CD14-positive monocyte (primary cell): ENCODE measurements around the gene CALR. TPM values are rescaled to one million over a fixed set of nuclear protein-coding genes. Genes with fewer than 3 reads are reported as not detected.

Experiments
- DNase-seq, 3 donors: peaks; one replicate each; pipeline ENCODE4 v3.0.0-alpha.2; 2011 to 2022
- H2AFZ ChIP-seq: 2 replicates; pipeline ENCODE4 v1.6.0; 2012; ENCODE audit warnings: mild to moderate bottlenecking, low read depth, low read length, inconsistent platforms; ENCODE audit not compliant: insufficient read depth, poor library complexity, severe bottlenecking
- H3K27ac ChIP-seq, 2 donors: 1 replicate in 1 of 2; 2 replicates in 1 of 2; pipeline ENCODE4 v1.5.1; 2012 to 2013; ENCODE audit warnings: low read length in 2 of 2, control low read depth in 1 of 2, inconsistent platforms in 1 of 2, low read depth in 1 of 2, mild to moderate bottlenecking in 1 of 2
- H3K27me3 ChIP-seq, 2 donors: one replicate each; pipeline versions ENCODE4 v1.6.0 to v1.6.1; 2011 to 2013; ENCODE audit warnings: low read length in 2 of 2; ENCODE audit not compliant: control insufficient read depth in 2 of 2, insufficient read depth in 2 of 2
- H3K36me3 ChIP-seq, 2 donors: replicated peaks in 1 of 2; 1 replicate in 1 of 2; 2 replicates in 1 of 2; pipeline versions ENCODE4 v1.5.1 to v1.6.1; 2012 to 2013; ENCODE audit warnings: low read length in 2 of 2, control low read depth in 1 of 2, inconsistent platforms in 1 of 2, mild to moderate bottlenecking in 1 of 2; ENCODE audit not compliant: insufficient read depth in 2 of 2, control insufficient read depth in 1 of 2
- H3K4me1 ChIP-seq, 2 donors: 1 replicate in 1 of 2; 2 replicates in 1 of 2; pipeline versions ENCODE4 v1.5.1 to v1.6.1; 2012 to 2013; ENCODE audit warnings: low read length in 2 of 2, control low read depth in 1 of 2, inconsistent platforms in 1 of 2, mild to moderate bottlenecking in 1 of 2, moderate library complexity in 1 of 2; ENCODE audit not compliant: insufficient read depth in 2 of 2, control insufficient read depth in 1 of 2
- H3K4me2 ChIP-seq: replicated peaks from 2 replicates; pipeline ENCODE3; 2012; ENCODE audit warnings: low read length, moderate library complexity, mild to moderate bottlenecking; ENCODE audit not compliant: poor library complexity, severe bottlenecking; ENCODE audit errors: extremely low read depth
- H3K4me3 ChIP-seq, 3 experiments: fragments of 200-600 bp in 1 of 3; sonication (generic) in 1 of 3; replicated peaks in 1 of 3; 1 replicate in 2 of 3; 2 replicates in 1 of 3; pipeline ENCODE4 v1.5.1; 2011 to 2013; ENCODE audit warnings: low read length in 3 of 3, mild to moderate bottlenecking in 3 of 3, control low read depth in 2 of 3, low read depth in 2 of 3, inconsistent platforms in 1 of 3, moderate library complexity in 1 of 3
- H3K79me2 ChIP-seq: 2 replicates; pipeline ENCODE4 v1.6.0; 2012; ENCODE audit warnings: mild to moderate bottlenecking, control low read depth, inconsistent platforms, low read length, moderate library complexity; ENCODE audit not compliant: insufficient read depth
- H3K9ac ChIP-seq: 2 replicates; pipeline ENCODE4 v1.6.0; 2017; ENCODE audit warnings: low read length, mild to moderate bottlenecking; ENCODE audit not compliant: insufficient read depth, poor library complexity, severe bottlenecking
- H3K9me3 ChIP-seq, 2 donors: replicated peaks in 1 of 2; 1 replicate in 1 of 2; 2 replicates in 1 of 2; pipeline versions ENCODE4 v1.5.1 to v1.6.1; 2012 to 2013; ENCODE audit warnings: low read length in 2 of 2, control low read depth in 1 of 2; ENCODE audit not compliant: control insufficient read depth in 1 of 2, insufficient read depth in 1 of 2
- H4K20me1 ChIP-seq: 2 replicates; pipeline ENCODE4 v1.6.0; 2012; ENCODE audit warnings: mild to moderate bottlenecking, low read length, control low read depth, moderate library complexity; ENCODE audit not compliant: insufficient read depth
- H3K27ac Mint-ChIP-seq, 7 donors: one replicate each; pipeline ENCODE4 v1.8.0; 2020; ENCODE audit warnings: mild to moderate bottlenecking in 7 of 7, mixed read lengths in 7 of 7, moderate library complexity in 6 of 7, inconsistent platforms in 2 of 7
- H3K27me3 Mint-ChIP-seq, 3 donors: one replicate each; pipeline ENCODE4 v1.8.0; 2021 to 2022; ENCODE audit warnings: low read depth in 3 of 3, mild to moderate bottlenecking in 3 of 3, mixed read lengths in 3 of 3, moderate library complexity in 3 of 3, inconsistent platforms in 1 of 3
- H3K36me3 Mint-ChIP-seq, 2 donors: one replicate each; pipeline ENCODE4 v1.8.0; 2020; ENCODE audit warnings: mixed read lengths in 2 of 2, inconsistent platforms in 1 of 2, mild to moderate bottlenecking in 1 of 2
- H3K4me1 Mint-ChIP-seq: one replicate; pipeline ENCODE4 v1.8.0; 2020; ENCODE audit warnings: mild to moderate bottlenecking, mixed read lengths
- H3K4me3 Mint-ChIP-seq, 2 donors: one replicate each; pipeline ENCODE4 v1.8.0; 2020; ENCODE audit warnings: mild to moderate bottlenecking in 2 of 2, mixed read lengths in 2 of 2, moderate library complexity in 1 of 2
- H3K9me3 Mint-ChIP-seq, 7 donors: one replicate each; pipeline ENCODE4 v1.8.0; 2020 to 2022; ENCODE audit warnings: mixed read lengths in 7 of 7, mild to moderate bottlenecking in 6 of 7, moderate library complexity in 6 of 7, inconsistent platforms in 2 of 7
- WGBS: methylation state at CpG from one replicate; pipeline ENCODE4 v1.1.5; 2013; ENCODE audit warnings: missing lambda C conversion rate; ENCODE audit not compliant: insufficient coverage; 5-methylcytosine and 5-hydroxymethylcytosine counted together
- intact Hi-C, 2 donors: fragments of 100-400 bp; cut with micrococcal nuclease; formaldehyde crosslinking; loops; one replicate each; pipeline versions ENCODE4 v1.15.0 to v1.15.1; 2023
- polyA plus RNA-seq, 3 donors: library from polyadenylated mRNA; depleted of rRNA in 1 of 3; unstranded in 2 of 3; stranded (reverse) in 1 of 3; fragments of 300-500 nt in 2 of 3; fragments of >200 nt in 1 of 3; fragmentation: Illumina TruSeq in 2 of 3; gene quantifications; 1 replicate in 2 of 3; 2 replicates in 1 of 3; pipeline ENCODE4 v1.2.3, GENCODE V29; 2012 to 2021
- TF ChIP-seq, protein P1 (sequence below): fragments of 200-600 bp; IDR thresholded peaks from one replicate; pipeline ENCODE4 v1.8.0; 2022; ENCODE audit warnings: antibody characterized with exemption, mild to moderate bottlenecking

The CALR gene
- polyA plus RNA-seq, 3 donors: 109 to 441 (median 133) TPM

DNA sequence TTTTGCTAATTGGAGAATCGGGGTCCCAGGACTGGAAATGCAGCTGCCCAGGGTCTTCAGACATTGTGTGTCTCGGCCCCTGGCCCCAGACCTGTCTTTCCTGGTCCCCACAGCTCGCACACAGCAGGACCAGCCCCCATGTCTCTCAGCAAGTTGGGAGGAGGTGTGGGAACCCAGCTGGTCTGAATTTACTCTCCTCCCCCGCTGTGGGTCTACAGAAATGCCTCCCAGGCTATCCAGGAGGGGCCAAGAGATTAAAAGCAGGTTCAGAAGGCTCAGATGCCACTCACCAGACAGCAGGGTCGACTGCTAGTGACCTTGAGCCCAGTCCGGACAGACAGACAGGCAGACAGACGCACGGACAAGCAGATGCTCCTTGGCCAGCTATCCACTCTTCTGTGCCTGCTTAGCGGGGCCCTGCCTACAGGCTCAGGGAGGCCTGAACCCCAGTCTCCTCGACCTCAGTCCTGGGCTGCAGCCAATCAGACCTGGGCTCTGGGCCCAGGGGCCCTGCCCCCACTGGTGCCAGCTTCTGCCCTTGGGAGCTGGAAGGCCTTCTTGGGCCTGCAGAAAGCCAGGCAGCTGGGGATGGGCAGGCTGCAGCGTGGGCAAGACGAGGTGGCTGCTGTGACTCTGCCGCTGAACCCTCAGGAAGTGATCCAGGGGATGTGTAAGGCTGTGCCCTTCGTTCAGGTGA lies 31.0 kb downstream of the CALR start, which contains the start of gene DAND5:
TSS of gene DAND5 (plus strand) at position 285 of the 697 bp plus-strand sequence. CDS start at position 370, 85 bp downstream.
- Histone ChIP-seq H3K27ac (no peak within 1 kb of the TSS), H3K9me3 (no peaks in the 10 kb centered on the region), H3K4me2 (no peak within 1 kb of the TSS), H4K20me1 (no peaks in the 10 kb centered on the region), H3K27me3 (no peaks in the 10 kb centered on the region), H3K4me1 (peaks cover 7 to 10% of the 10 kb centered on the region in 2 donors), H2AFZ (no peak within 1 kb of the TSS), H3K4me3 (no peak within 1 kb of the TSS), H3K36me3 (no peaks in the 10 kb centered on the region), H3K9ac (no peak within 1 kb of the TSS), H3K79me2 (no peaks in the 10 kb centered on the region)
- H3K9me3 Mint-ChIP-seq: peaks cover 0 to 2% (median 0%) of the 10 kb centered on the region in 7 donors
- intact Hi-C loops: loop anchor here in 1 of 2 donors (10.0 kb wide), 1 partner anchor 85 kb away; the partner anchor contains the start of genes DNASE2 and KLF1
- peaks cover 6% of the 10 kb centered on the region for H3K4me1 Mint-ChIP-seq
- peaks cover 0 to 3% (median 1%) of the 10 kb centered on the region in 3 donors for H3K27me3 Mint-ChIP-seq
- H3K27ac Mint-ChIP-seq: peak within 1 kb of the TSS in 1 of 7 donors; percentile 53
- H3K4me3 Mint-ChIP-seq: no peak within 1 kb of the TSS
- DNase-seq: no peak
- WGBS: 66% methylated on average over 14 of the region's 14 CpGs
- no peaks in the 10 kb centered on the region for H3K36me3 Mint-ChIP-seq
- TF ChIP-seq, protein P1, sequence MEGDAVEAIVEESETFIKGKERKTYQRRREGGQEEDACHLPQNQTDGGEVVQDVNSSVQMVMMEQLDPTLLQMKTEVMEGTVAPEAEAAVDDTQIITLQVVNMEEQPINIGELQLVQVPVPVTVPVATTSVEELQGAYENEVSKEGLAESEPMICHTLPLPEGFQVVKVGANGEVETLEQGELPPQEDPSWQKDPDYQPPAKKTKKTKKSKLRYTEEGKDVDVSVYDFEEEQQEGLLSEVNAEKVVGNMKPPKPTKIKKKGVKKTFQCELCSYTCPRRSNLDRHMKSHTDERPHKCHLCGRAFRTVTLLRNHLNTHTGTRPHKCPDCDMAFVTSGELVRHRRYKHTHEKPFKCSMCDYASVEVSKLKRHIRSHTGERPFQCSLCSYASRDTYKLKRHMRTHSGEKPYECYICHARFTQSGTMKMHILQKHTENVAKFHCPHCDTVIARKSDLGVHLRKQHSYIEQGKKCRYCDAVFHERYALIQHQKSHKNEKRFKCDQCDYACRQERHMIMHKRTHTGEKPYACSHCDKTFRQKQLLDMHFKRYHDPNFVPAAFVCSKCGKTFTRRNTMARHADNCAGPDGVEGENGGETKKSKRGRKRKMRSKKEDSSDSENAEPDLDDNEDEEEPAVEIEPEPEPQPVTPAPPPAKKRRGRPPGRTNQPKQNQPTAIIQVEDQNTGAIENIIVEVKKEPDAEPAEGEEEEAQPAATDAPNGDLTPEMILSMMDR: no peak

- H3K4me3 Mint-ChIP-seq: no peak overlapping the region
- H3K36me3 ChIP-seq: no peaks in the 10 kb centered on the region
- no peaks in the 10 kb centered on the region for H4K20me1 ChIP-seq
- H3K4me3 ChIP-seq: no peak overlapping the region
- peaks cover 0 to under 1% (median 0%) of the 10 kb centered on the region in 7 donors for H3K9me3 Mint-ChIP-seq
- no peak overlapping the region for H3K9ac ChIP-seq
- DNase-seq: no peak
- intact Hi-C loops: loop anchor here in 1 of 2 donors (10.0 kb wide), 1 partner anchor 295 kb away; no protein-coding TSS in a partner anchor
- peaks cover 0 to 3% (median 1%) of the 10 kb centered on the region in 3 donors for H3K27me3 Mint-ChIP-seq
- H3K36me3 Mint-ChIP-seq: no peaks in the 10 kb centered on the region
- H3K27ac Mint-ChIP-seq: no peak overlapping the region
- no peaks in the 10 kb centered on the region for H3K79me2 ChIP-seq
- H3K4me1 Mint-ChIP-seq: peaks cover 2% of the 10 kb centered on the region
- H3K4me2 ChIP-seq: no peak overlapping the region
- peaks cover 3 to 4% of the 10 kb centered on the region in 2 donors for H3K4me1 ChIP-seq
- no peak overlapping the region for H2AFZ ChIP-seq
- TF ChIP-seq, protein P1: no peak
- H3K27ac ChIP-seq: no peak overlapping the region
- peaks cover 0 to 2% of the 10 kb centered on the region in 2 donors for H3K27me3 ChIP-seq
- WGBS: 96% methylated on average over 6 of the region's 7 CpGs
- no peaks in the 10 kb centered on the region for H3K9me3 ChIP-seq
Measured at GRCh38 chr19:12970070-12970820, 31.8 kb downstream of the CALR start.
